Neural cell (in vitro differentiated cells): ENCODE data around the gene ZNF467. TPM values are rescaled to one million over a fixed set of nuclear protein-coding genes. Genes with fewer than 3 reads are reported as not detected.

Experiments
- H2AFZ ChIP-seq: fragments of 200-600, 300-800 bp; sonication (generic), shearing (Covaris generic); 2 replicates; pipeline ENCODE4 v1.6.0; 2014; ENCODE audit warnings: low read depth, mild to moderate bottlenecking, antibody characterized with exemption, low read length, moderate library complexity
- H3F3A ChIP-seq: fragments of 200-600 bp; shearing (Covaris generic); 2 replicates; pipeline ENCODE4 v1.6.1; 2016; ENCODE audit warnings: mild to moderate bottlenecking, moderate library complexity, mixed read lengths, antibody characterized with exemption, low read length; ENCODE audit not compliant: insufficient read depth, poor library complexity, severe bottlenecking
- H3K27ac ChIP-seq: fragments of 200-600, 300-800 bp; sonication (generic), shearing (Covaris generic); 2 replicates; pipeline ENCODE4 v1.5.1; 2014; ENCODE audit warnings: mild to moderate bottlenecking, low read length, moderate library complexity
- H3K27me3 ChIP-seq: fragments of 300-800, 200-600 bp; sonication (generic), shearing (Covaris generic); 2 replicates; pipeline ENCODE4 v1.6.0; 2014; ENCODE audit warnings: mild to moderate bottlenecking, low read depth, low read length, moderate library complexity; ENCODE audit not compliant: insufficient read depth
- H3K36me3 ChIP-seq: fragments of 300-800, 200-600 bp; sonication (generic), shearing (Covaris generic); 2 replicates; pipeline ENCODE4 v1.5.1; 2014; ENCODE audit warnings: mild to moderate bottlenecking, antibody characterized with exemption, low read length, moderate library complexity; ENCODE audit not compliant: insufficient read depth
- H3K4me2 ChIP-seq: fragments of 300-800, 200-600 bp; sonication (generic), shearing (Covaris generic); 2 replicates; pipeline ENCODE4 v1.6.0; 2014; ENCODE audit warnings: mild to moderate bottlenecking, low read length
- H3K4me3 ChIP-seq: fragments of 300-800, 200-600 bp; sonication (generic), shearing (Covaris generic); 2 replicates; pipeline ENCODE4 v1.5.1; 2014; ENCODE audit warnings: mild to moderate bottlenecking, low read length, moderate library complexity
- H3K79me2 ChIP-seq: fragments of 200-600 bp; shearing (Covaris generic); replicated peaks from 2 replicates; pipeline ENCODE4 v1.6.0; 2014; ENCODE audit warnings: mild to moderate bottlenecking, low read length, moderate library complexity; ENCODE audit not compliant: insufficient read depth
- H3K9ac ChIP-seq: fragments of 300-800, 200-600 bp; sonication (generic), shearing (Covaris generic); 2 replicates; pipeline ENCODE4 v1.6.1; 2016; ENCODE audit warnings: mild to moderate bottlenecking, low read length, mixed read lengths
- H3K9me2 ChIP-seq: fragments of 200-600 bp; shearing (Covaris generic); 2 replicates; pipeline ENCODE4 v1.6.1; 2016; ENCODE audit warnings: mild to moderate bottlenecking, low read length, mixed read lengths; ENCODE audit not compliant: insufficient read depth
- H3K9me3 ChIP-seq: fragments of 200-600, 300-800 bp; sonication (generic), shearing (Covaris generic); 2 replicates; pipeline ENCODE4 v1.6.1; 2016; ENCODE audit warnings: mild to moderate bottlenecking, mixed run types, low read length, moderate library complexity, mixed read lengths
- H4K20me1 ChIP-seq: fragments of 200-600 bp; shearing (Covaris generic); 2 replicates; pipeline ENCODE4 v1.6.1; 2016; ENCODE audit warnings: mild to moderate bottlenecking, mixed run types; ENCODE audit not compliant: insufficient read depth
- EP300 ChIP-seq: fragments of 450-650 bp; conservative IDR thresholded peaks from 2 replicates; pipeline ENCODE4 v1.6.1; 2014; ENCODE audit warnings: antibody characterized with exemption, mild to moderate bottlenecking, moderate library complexity; ENCODE audit not compliant: poor library complexity, severe bottlenecking
- EZH2 ChIP-seq: fragments of 200-600, 300-800 bp; shearing (Covaris generic), sonication (generic); IDR thresholded peaks from 2 replicates; pipeline ENCODE4 v1.6.1; 2014; ENCODE audit warnings: antibody characterized with exemption, low read length, borderline replicate concordance, mild to moderate bottlenecking; ENCODE audit not compliant: insufficient read depth, poor library complexity, severe bottlenecking
- MXI1 ChIP-seq: fragments of 450-650 bp; conservative IDR thresholded peaks from 2 replicates; pipeline ENCODE4 v1.6.1; 2014; ENCODE audit warnings: antibody characterized with exemption, mild to moderate bottlenecking; ENCODE audit not compliant: poor library complexity, severe bottlenecking
- POLR2AphosphoS5 ChIP-seq: IDR thresholded peaks from 2 replicates; pipeline ENCODE4 v1.6.1; 2012
- RAD21 ChIP-seq: fragments of 450-650 bp; conservative IDR thresholded peaks from 2 replicates; pipeline ENCODE4 v1.6.1; 2014; ENCODE audit warnings: antibody characterized with exemption, mild to moderate bottlenecking, moderate library complexity
- SMC3 ChIP-seq: fragments of 450-650 bp; conservative IDR thresholded peaks from 2 replicates; pipeline ENCODE4 v1.6.1; 2014; ENCODE audit warnings: antibody characterized with exemption, mild to moderate bottlenecking, moderate library complexity; ENCODE audit not compliant: poor library complexity
- TAF1 ChIP-seq: IDR thresholded peaks from 2 replicates; pipeline ENCODE4 v1.6.1; 2012; ENCODE audit warnings: low read depth
- polyA plus RNA-seq: library from polyadenylated mRNA; depleted of rRNA; stranded (reverse); fragments of >200 nt; gene quantifications from 2 replicates; pipeline ENCODE4 v1.2.3, GENCODE V29; 2014
- TF ChIP-seq, protein P1 (sequence below): fragments of 450-650 bp; IDR thresholded peaks from 2 replicates; pipeline ENCODE4 v1.5.1; 2014; ENCODE audit warnings: antibody characterized with exemption, mild to moderate bottlenecking, moderate library complexity; ENCODE audit not compliant: poor library complexity, severe bottlenecking

ZNF467 gene
- polyA plus RNA-seq, 1 donor from 2014 or later, result 11.9 TPM

DNA sequence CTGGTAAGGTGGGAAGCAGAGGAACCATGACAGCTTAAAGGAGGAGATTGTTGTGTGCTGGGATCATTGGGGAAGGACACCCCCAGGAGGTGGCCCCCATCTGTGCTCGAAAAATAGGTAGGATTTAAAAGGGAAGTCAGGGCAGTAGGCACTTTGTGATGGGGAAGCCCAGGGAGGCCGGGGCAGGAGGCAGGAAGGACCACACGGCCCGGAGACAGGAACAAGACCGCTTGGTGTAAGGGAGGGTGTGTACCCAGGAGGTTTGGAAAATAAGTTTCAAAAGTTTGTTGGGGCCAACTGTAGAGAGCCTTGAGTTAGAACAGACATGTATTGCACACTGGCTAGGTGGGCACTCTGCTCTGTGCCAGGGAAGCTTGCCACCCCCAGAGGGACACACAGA is 20.7 kb downstream of the ZNF467 start:
- Histone ChIP-seq H3K27me3 (no peaks in the 10 kb centered on the region), H4K20me1 (no peaks in the 10 kb centered on the region), H2AFZ (no peak overlapping the region), H3K9me3 (no peaks in the 10 kb centered on the region), H3K9me2 (no peaks in the 10 kb centered on the region), H3K9ac (no peak overlapping the region), H3K27ac (no peak overlapping the region), H3K4me2 (no peak overlapping the region), H3K36me3 (no peaks in the 10 kb centered on the region), H3K79me2 (no peaks in the 10 kb centered on the region), H3K4me3 (no peak overlapping the region), H3F3A (no peaks in the 10 kb centered on the region)
- TF ChIP-seq, protein P1, sequence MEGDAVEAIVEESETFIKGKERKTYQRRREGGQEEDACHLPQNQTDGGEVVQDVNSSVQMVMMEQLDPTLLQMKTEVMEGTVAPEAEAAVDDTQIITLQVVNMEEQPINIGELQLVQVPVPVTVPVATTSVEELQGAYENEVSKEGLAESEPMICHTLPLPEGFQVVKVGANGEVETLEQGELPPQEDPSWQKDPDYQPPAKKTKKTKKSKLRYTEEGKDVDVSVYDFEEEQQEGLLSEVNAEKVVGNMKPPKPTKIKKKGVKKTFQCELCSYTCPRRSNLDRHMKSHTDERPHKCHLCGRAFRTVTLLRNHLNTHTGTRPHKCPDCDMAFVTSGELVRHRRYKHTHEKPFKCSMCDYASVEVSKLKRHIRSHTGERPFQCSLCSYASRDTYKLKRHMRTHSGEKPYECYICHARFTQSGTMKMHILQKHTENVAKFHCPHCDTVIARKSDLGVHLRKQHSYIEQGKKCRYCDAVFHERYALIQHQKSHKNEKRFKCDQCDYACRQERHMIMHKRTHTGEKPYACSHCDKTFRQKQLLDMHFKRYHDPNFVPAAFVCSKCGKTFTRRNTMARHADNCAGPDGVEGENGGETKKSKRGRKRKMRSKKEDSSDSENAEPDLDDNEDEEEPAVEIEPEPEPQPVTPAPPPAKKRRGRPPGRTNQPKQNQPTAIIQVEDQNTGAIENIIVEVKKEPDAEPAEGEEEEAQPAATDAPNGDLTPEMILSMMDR, result no peak
- TF ChIP-seq TAF1, result no peak

DNA sequence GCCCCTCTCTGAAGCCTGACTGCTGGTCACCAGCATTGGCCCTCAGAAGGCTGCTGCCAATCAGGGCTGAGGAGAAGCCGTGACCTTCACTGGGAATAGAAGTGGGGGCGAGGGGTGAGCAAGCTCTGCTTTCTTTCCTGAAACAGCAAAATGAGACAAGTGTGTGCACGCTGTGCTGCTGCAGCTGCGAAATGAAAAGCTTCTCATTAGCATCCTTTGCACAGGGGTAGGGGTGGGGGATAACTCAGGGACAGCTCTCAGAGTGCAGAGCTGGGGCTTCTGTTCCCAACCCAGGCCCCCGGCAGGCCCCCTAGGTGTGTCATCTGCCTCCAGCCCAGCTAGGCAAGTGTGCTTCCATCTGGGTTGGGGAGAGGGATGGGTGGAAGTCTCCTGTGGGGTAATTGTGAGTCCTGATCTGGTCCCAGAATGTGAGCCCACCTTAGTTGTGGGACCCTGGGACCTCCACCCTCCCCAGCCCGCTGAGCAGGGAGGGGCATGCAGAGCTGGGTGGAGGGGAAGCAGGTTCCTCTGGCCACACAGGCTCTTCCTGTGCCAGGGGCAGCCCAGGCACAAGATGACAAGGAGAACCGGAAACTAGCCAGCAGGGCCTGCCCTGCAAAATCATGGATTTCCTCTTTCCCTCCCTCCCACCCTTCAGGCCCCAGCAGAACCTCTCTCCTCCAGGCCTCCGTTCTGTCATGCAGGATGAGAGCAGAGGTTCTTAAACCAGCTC is 22.2 kb downstream of the ZNF467 start:
- Histone ChIP-seq H3K4me3 (no peak overlapping the region), H3K4me2 (no peak overlapping the region), H3F3A (no peaks in the 10 kb centered on the region), H4K20me1 (no peaks in the 10 kb centered on the region), H3K9ac (no peak overlapping the region), H3K9me3 (no peaks in the 10 kb centered on the region), H3K27me3 (no peaks in the 10 kb centered on the region), H3K79me2 (no peaks in the 10 kb centered on the region), H3K9me2 (no peaks in the 10 kb centered on the region), H2AFZ (no peak overlapping the region), H3K27ac (no peak overlapping the region), H3K36me3 (no peaks in the 10 kb centered on the region)
- no peak for TF ChIP-seq RAD21
- TF ChIP-seq MXI1, result no peak
- TF ChIP-seq EZH2, result no peak
- no peak for TF ChIP-seq POLR2AphosphoS5
- TF ChIP-seq EP300, result no peak

DNA sequence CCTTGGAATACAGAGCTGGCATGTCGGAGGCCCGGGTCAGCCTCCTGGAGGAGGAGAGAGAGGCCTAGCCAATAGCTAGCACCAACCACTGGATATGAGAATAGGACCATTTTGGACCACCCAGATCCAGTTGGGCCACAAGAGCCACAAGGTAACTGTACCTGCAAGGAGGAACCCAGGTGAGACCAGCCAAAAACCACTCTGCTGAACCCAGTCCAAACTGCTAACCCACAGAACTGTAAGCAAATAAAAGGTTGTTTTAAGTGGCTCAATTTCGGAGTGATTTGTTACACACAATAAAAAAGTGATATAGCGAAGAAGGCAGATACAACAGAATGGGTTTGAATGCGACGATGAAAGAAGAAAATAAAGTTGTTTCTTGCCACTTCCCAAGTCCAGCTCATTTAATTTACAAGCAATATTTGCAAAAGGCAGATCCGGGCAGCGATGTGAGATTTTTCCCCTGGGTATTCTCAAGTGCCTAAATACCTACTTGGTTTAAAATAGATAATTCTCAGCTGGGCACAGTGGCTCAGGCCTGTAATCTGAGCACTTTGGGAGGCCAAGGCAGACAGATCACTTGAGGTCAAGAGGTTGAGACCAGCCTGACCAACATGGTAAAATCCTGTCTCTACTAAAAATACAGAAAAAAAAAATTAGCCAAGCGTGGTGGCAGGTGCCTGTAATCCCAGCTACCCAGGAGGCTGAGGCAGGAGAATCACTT is 23.1 kb downstream of the ZNF467 start:
- Histone ChIP-seq H3K9me3 (no peaks in the 10 kb centered on the region), H3K4me3 (no peak overlapping the region), H3K9ac (no peak overlapping the region), H3K27ac (no peak overlapping the region), H3K79me2 (no peaks in the 10 kb centered on the region), H3K36me3 (no peaks in the 10 kb centered on the region), H2AFZ (no peak overlapping the region), H3K27me3 (no peaks in the 10 kb centered on the region), H3K9me2 (no peaks in the 10 kb centered on the region), H3K4me2 (no peak overlapping the region), H4K20me1 (no peaks in the 10 kb centered on the region), H3F3A (no peaks in the 10 kb centered on the region)
- TF ChIP-seq MXI1 (no peak), SMC3 (no peak), TAF1 (no peak)
- TF ChIP-seq, protein P1, result no peak
